Measurements from ENCODE around the gene BACH2.
"Not testable (repeated sequence)": the region's sequence is repeated elsewhere in the genome, so short reads cannot be mapped to it uniquely, and the experiment has no call there.

Gene BACH2

DNA sequence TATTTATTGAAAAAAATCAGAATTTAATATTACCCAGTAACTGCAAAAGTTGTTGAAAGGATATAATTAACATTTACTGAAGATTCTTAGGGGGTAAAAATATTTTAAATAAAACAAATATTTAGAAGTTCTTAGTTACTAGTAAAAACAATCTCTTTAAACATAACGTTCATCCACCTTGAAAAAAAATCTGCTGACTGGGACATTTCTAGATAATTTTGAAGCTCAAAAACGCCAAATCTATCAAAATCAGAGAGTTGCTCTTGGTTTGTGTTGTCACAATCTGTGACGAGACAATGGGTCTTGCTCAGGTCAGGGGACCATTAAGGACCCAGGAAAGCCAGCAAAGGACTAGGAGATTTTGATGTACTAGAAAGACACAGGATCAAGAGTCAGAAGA lies 177.0 kb downstream of the BACH2 start:
- no peak for DNase-seq

DNA sequence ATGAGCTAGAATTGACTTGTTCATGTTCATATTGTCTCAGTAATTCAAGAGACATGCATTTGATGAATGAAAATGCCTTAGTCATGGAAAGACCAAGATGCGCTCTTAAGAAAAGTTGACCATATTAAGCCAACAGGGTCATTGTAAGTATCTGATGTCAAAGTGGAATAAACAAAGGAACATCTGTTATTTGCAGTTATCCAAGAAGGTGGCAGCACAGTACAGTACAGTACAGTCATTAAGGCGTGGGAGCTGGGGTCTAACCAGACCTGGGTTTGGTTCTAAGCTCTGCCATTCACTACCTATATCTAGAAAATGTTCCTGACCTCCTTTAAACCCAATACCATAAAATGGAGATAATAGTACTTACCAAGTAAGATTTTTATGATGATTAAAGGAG lies 178.1 kb downstream of the BACH2 start:
- DNase-seq = no peak

DNA sequence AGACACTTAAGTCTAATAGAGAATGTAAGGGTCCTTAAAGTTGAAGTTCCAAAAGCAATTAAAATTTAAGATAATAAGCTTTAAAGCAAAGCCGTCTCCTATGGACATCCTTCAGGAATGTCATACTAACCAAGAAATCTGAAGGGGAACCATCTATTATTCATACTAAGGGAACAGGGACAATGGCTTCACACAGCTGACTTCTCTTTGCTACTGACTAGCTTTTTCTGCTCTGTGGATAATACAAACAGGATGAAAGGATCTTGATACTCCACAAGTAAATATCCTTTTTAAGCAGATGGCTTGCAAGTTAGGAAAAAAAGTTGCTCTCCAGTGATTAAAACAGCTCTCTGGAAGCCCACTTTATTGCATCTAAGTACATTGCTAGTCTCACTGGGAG lies 178.6 kb downstream of the BACH2 start:
- DNase-seq = no peak

DNA sequence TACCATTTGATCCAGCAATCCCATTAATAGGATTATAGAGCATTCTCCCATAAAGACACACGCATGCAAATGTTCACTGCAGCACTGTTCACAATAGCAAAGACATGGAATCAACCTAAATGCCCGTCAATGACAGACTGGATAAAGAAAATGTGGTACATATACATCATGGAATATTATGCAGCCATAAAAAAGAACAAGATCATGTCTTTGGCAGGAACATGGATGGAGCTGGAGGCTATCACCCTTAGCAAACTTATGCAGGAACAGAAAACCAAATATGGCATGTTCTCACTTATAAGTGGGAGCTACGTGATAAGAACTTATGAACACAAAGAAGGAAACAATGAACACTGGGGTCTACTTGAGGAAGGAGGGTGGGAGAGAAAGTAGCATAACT lies 180.5 kb downstream of the BACH2 start:
- DNase-seq = not testable (repeated sequence)

DNA sequence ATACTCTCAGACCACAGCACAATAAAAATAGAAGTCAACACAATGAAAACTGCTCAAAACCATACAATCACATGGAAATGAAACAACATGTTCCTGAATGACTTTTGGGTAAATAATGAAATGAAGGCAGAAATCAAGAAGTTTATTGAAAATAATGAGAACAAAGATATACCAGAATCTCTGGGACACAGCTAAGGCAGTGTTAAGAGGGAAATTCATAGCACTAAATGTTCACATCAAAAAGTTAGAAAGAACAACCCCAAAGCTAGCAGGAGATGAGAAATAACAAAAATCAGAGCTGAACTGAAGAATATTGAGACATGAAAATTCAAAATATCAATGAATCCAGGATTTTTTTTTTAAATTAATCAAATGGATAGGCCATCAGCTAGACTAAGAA lies 183.3 kb downstream of the BACH2 start:
- no peak for DNase-seq

DNA sequence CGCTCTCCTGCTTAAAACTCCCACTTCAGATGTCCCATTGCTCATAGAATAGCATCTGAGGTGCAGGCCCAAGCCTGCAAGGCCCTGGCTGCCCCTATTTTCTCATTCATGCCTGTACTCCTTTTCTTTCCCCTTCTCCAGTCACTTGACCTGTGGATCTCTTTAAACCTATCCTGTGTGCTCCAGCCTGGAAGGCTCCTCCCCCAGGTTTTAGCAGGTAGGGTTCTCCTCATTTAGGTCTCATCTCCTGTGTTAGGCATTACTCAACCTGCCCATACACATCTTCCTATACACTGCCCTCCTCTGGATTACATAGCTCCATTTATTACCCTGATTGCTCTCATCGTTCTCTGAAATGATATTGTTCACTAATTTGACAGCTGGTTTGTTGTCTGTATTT lies 185.3 kb downstream of the BACH2 start:
- no peak for DNase-seq

DNA sequence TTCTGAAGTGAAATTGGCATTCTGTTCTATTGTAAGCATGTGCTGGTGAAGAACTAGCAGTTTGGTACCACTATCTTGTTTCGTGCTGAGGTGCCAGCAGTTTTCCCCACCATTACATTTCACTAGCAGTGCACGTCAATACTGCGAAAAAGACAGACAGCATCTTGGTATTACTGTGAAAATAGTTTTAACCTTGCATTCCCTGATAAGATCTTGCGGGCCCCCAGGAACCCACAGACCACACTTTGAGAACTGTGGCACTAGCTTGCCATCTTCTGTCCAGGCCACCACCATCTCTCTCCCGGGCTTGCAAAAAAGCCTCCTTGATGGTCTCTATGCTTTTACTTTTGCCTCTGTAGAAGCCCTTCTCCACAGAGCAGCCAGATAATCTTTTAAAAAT lies 185.7 kb downstream of the BACH2 start:
- DNase-seq = no peak

DNA sequence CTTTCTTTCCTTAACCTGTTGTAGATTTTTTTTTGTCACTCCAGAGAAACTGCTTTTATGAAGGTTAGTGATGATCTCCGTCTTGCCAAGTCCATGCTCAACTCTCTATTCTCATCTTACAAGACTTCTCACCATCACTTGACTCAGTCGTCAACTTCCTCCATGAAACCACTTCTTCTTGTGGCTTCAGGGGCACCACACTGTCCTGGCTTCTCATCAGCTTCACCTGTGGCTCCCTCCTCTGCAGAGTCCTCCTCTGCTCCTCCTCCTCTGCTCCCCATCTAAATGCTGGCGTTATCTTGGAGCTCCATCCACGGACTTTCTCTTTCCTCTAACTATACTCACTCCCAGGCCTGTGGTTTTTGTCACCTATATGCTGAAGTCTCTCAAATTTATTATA lies 187.5 kb downstream of the BACH2 start:
- no peak for DNase-seq

DNA sequence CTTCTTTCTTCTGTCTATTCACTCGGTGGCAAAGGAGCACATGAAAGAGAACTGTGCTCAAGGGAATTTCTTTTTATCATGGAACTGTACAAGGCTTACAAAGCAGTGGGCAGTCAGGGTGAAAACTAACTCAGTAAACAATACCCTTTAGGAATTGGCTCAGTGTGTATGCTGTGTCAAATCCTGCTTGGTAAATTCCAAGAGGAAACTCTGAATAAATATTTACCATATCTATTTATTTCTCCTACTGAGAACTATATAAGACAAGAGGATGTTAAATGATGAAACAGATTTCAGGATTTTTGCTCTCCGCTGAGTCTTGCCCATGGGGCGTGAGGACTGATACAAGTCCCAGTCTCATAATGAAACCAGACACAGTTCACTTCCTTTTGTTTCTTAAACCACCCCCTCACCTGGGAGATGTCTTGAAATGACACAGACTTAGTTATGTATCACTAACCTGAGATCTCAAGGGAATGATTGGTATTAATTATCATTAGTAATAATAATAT lies 188.8 kb downstream of the BACH2 start:
- DNase-seq = no peak

DNA sequence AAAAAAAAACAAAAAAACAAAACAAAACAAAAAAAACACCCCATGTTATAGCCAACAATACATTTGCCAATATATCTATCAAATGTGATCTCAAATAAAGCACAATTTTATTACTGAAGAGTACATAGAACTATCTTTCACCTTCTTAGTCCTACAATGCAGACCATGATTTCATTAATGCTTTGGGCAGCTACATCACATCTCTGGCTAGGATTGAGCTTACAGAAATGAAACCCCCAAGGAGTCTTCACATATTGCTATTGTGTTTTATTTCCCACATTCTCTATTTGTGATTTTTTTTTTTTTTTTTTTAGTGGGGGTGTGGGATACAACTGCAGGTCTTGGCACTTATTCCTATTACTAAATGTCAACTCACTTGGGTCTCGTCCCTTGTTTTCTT lies 189.3 kb downstream of the BACH2 start:
- DNase-seq = no peak

DNA sequence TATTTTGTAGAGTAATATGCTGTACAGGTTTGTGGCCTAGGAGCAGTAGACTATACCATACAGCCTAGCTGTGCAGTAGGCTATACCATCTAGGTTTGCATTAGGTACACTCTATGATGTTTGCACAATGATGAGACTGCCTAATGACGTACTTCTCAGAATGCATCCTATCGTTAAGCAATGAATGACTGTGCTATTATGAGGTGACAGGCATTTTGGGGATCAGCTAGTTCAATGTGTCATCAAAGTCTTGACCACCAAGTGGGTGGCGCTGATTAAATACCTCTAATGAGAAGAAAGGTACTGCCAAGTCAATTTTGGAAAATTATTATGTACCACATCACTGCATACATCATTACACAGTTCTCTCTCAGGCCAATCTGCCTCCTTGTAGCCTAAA lies 190.2 kb downstream of the BACH2 start:
- no peak for DNase-seq

DNA sequence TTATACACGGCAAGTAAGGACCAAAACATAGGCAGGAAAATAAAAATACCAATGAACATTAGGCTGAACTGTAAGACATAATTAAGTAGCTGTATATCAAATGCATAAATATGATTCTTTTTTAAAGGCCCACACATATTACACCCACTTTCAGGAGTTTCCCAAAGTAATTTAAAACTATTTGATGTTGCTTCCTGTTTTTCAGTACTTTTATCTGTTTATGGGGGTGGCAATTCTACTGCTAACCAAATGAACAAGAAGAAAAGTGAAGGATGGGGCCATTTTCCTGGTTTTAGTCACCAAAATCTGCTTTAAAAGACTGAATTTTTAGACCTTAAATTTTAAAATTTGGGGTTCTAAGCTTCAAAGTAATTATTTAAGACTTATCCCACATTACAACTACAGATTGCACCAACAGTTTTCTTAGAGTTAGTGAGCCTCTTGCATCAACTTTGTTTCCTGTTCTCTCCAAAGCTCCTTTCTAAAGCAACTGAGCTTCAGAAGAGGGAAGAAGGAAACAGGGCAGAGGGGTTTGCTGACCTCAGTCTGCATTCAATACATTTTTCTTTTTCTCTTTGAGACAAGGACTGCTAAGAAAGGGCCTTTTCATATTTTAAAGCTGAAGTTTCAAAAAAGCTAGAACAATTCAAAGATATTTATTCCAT lies 191.0 kb downstream of the BACH2 start:
- no peak for DNase-seq

DNA sequence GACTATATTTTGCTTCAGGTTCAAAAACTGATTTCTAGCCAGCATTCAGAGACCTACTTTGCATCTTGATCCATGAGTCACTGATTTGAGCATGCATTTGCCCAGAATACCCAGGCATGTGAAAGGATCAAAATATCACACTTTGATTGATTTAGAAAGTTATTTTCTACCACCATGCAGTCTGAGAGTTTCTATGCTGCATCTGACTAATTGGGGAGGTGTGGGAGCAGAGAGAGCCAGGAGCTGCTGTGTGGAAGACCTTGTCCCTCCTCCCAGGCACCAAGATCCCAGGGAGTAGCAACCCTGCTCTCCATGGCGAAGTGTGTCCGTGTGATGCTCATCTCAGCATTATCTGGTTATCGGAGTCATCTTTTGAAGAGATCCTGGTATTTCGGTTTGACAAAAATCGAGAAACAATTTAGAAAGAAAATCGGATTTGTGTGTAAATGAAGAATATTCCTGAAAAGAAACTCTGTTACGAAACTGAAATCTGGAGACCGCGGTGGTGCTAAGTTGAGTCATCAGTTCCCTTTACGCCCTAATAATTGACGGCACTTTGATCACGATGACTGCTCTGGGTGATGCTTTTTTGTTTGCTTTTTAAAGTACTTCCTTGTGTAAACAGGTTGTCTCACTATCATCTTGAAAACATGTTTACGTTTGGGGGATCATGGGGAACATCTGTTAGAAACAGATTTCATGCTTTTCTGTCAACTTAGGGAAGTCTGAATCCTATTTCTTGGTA lies 193.4 kb downstream of the BACH2 start:
- DNase-seq = no peak

DNA sequence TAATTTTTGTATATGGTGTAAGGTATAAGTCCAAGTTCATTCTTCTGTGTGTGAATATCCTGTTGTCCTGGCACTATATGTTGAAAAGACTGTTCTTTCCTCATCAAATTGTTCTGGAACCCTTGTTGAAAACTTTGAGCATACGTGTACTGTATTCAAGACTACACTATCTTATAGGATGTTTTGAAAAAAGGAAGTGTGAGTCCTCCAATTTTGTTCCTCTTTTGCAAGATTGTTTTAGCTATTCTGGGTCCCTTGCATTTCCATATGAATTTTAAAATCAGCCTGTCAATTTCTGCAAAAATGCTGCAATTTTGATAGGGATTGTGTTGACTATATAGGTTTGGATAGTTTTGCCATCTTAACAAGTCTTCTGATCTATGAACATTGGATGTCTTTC lies 195.2 kb downstream of the BACH2 start:
- DNase-seq = no peak

DNA sequence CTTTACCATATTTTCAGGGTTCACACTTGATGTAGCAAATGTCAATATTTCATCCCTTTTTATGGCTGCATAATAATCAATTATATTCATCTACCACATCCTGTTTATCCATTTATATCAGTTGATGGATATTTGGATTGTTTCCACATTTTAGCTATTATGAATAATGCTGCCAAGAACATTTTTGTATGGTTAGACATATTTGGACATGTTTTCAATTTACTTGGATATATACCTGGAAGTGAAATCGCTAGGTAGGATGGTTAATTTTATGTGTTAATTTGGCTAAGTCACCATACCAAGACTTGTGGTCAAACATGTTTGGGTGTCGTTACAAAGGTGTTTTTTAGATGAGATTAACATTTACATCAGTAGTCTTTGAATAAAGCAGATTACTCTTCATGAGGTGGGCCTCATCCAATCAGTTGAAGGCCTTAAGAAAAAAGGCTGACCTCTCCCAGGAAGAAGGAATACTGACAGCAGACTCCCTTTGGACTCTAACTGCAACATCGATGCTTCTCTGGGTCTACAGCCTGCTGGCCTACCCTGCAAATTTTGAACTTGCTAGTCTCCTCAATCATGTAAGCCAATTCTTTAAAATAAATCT lies 196.5 kb downstream of the BACH2 start:
- DNase-seq = no peak

DNA sequence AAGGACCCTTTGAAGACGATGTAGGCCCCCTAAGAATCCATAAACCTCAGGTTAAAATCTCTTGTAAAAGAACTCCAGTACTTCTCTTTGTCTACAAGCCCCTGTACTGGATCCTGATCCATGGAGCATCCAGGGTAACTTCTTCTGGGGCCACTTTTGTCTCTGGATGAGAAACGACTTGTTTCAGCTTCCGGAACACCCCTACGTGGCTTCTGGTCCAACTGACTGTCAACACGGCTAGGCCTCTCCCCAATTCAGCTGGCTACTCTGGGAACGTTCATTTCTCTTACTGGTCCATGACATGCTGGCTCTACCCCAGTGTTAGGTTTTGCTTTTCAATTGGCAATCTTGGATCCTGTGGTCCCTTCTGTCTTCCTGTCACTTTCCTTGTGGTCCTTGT lies 198.0 kb downstream of the BACH2 start:
- DNase-seq = no peak

DNA sequence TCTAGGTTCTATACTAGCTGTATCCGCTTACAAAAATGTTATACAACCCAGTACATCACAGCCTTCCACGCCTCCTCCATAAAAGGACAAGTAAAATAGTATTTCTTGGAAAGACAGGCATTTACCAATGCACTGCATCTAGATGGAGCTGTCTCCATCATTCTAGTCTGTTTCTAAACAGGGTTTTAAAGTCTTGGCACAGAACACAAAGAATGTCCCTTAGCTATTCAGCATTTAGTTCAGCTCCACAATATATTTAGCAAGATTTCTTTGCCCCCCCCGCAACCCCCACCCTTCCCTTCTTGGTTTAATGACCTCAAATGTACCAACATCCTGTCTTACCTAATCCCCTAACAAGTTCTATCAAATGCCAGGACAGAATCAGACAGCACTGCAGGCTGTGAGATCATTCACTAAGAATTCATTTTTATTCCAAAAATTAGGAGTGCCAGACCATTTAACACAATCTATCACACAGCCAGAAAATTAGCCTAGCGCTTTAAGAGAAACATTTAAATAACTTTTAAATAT lies 198.6 kb downstream of the BACH2 start:
- no peak for DNase-seq

DNA sequence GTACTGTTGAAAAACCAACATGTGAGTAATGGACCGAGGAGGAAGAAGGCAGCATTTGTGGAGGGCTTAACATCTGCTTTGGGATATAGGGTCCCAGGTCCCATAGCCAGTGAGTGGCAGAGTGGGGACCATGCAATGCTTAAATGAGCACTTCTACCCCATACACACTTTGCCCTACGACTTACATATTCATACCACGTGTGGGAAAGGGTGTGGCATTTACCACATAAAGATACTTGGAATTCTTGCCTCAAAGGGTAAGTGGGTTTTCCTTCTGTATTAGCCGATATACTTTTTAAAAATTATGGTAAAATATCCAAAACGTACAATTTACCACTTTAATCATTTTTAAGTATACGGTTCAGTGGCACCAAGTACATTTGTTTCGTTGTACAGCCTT lies 199.3 kb downstream of the BACH2 start:
- no peak for DNase-seq

DNA sequence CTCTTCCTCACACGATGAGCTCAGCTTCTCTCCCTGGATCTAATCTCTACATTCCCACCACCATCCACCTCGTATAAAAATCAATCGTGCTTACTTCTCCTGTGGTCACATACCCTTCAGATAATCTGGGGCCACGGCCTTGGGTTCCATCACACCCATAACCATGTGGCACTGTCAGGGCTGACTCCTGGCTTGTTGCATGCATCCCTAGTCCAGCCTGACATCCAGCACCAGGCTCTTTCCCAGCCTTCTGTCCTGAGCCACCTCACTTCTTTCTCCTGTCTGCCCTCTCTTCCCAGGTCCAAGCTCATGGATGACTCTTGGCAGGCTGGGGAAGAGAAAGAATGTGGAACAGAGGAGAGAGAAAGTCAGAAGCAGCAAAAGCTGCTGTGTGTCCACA lies 199.8 kb downstream of the BACH2 start:
- DNase-seq = no peak

DNA sequence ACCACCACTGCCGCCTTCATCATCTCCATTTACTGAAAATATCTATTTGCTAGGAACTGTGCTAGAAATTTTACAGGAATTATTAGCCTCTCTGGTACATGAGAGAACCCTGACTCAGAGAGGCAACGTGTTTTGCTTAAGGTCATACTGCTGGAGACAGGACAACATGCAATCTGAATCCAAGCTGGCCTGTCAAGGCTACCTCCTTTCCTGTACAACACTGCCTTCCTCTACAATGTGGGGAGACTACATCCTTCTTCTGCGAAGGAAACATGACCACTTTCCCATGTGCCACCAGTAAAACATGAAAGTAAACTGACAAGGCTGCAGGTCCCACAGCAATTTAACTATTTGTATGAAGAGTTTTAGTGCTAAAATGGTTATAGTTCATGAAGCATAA lies 200.9 kb downstream of the BACH2 start:
- DNase-seq = no peak

DNA sequence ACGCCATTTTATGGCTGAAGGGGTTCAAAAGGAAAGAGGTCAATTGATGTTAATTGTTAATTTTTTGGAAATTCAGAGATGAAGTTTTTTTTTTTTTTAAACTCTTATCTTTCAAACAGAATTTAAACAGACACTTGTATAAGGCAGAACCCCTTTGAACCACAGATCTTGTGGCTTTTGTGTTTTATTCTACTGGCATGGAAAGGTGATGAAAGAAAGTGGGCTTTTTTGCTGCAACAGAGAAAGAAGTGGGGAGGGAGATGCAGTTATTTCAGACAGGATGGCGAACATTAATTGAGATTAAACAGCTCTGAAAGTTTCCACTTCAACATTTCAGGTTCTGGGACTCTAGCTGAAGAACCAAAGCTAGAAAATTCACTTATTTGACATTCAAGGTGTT lies 201.5 kb downstream of the BACH2 start:
- no peak for DNase-seq

DNA sequence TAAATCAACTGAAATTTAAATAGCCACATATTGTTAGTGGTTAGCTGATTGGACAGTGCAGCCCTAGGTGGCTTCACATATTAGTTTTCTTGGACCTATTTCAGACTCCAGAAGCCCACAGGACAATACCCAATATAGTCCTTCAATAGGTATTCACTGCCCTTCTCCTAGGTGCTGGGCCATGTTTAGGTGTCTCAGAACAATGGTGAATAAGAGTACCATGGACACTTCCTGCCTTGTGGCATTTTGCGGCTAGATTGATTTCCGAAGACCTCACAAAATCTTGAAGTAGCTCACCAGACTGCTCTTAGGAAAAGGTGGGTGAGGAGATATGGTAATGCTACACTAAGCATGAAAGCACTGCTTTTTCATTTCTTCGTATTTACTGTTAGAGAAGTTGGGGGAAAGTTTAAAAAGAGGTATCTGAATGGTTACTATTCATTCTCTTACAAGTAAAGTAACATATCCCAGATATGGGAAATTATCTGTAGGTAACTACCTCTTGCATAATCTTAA lies 203.0 kb downstream of the BACH2 start:
- no peak for DNase-seq

DNA sequence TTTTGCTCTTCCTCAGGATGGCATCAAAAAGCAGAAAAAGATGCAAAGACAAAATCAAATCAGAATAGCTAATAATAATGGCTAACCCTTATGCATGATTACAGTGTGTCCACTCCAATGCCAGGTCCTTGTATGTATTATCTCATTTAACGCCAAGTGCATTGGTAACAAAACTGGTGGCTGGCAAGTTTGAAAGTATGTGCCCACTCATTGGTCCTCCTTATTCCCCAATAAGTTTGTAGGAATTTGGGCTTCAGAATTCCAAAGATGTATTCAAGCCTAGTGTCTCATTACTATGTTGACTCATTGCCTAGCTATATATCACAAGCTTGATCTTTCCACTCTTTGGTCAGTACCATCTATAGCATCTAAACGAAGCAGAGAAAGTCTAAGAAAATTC lies 205.8 kb downstream of the BACH2 start:
- DNase-seq = no peak

DNA sequence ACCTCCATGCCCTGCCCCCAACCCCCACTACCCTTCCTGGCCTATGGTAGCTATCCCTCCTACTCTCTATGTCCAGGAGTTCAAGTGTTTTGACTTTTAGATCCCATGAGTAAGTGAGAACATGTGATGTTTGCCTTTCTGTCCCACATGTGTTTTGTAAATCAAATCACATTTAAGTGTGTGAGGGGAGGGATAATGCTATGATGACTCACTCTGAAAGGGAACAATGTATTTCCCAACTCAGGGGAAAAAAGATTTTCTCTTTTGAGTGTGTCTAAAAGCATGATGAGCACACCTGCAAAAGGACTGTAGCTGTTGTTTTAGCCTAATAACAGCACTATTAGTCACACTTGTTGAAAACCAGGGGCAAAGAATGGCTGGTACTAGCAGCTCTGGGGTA lies 208.6 kb downstream of the BACH2 start:
- DNase-seq = no peak
